ENCODE data around the gene DNAJC6.
"Not testable (repeated sequence)": the region's sequence is repeated elsewhere in the genome, so short reads cannot be mapped to it uniquely, and the experiment has no call there.

The DNAJC6 gene

GRCh38 chr1:65431111-65431705, 121.9 kb downstream of the DNAJC6 start:
- no peak for DNase-seq (ENCODE audit: low spot score)

GRCh38 chr1:65432918-65433317, 123.6 kb downstream of the DNAJC6 start:
- no peak for DNase-seq (ENCODE audit: low spot score)

- DNase-seq (ENCODE audit: low spot score) = no peak
Observed at GRCh38 chr1:65434255-65434654, 124.9 kb downstream of the DNAJC6 start.

GRCh38 chr1:65434760-65435159, 125.4 kb downstream of the DNAJC6 start:
- no peak for DNase-seq (ENCODE audit: low spot score)

- DNase-seq (ENCODE audit: low spot score) = no peak
Observed at GRCh38 chr1:65435987-65436386, 126.6 kb downstream of the DNAJC6 start.

GRCh38 chr1:65437616-65438015, 128.3 kb downstream of the DNAJC6 start:
- no peak for DNase-seq (ENCODE audit: low spot score)

GRCh38 chr1:65440322-65440900, 131.1 kb downstream of the DNAJC6 start:
- DNase-seq (ENCODE audit: low spot score) = no peak

GRCh38 chr1:65440915-65441314, 131.6 kb downstream of the DNAJC6 start:
- DNase-seq (ENCODE audit: low spot score) = no peak

GRCh38 chr1:65441464-65441863, 132.1 kb downstream of the DNAJC6 start:
- DNase-seq (ENCODE audit: low spot score) = no peak

- DNase-seq (ENCODE audit: low spot score) = no peak
Observed at GRCh38 chr1:65442442-65442841, 133.1 kb downstream of the DNAJC6 start.

- no peak for DNase-seq (ENCODE audit: low spot score)
Observed at GRCh38 chr1:65443647-65444046, 134.3 kb downstream of the DNAJC6 start.

- DNase-seq (ENCODE audit: low spot score) = no peak
Observed at GRCh38 chr1:65444128-65444640, 134.8 kb downstream of the DNAJC6 start.

GRCh38 chr1:65445837-65446236, 136.5 kb downstream of the DNAJC6 start:
- no peak for DNase-seq (ENCODE audit: low spot score)

GRCh38 chr1:65449214-65449823, 140.0 kb downstream of the DNAJC6 start:
- no peak for DNase-seq (ENCODE audit: low spot score)

- DNase-seq (ENCODE audit: low spot score) = not testable (repeated sequence)
Observed at GRCh38 chr1:65455678-65456077, 146.3 kb downstream of the DNAJC6 start.

- no peak for DNase-seq (ENCODE audit: low spot score)
Observed at GRCh38 chr1:65456481-65456880, 147.1 kb downstream of the DNAJC6 start.

GRCh38 chr1:65457868-65458267, 148.5 kb downstream of the DNAJC6 start:
- DNase-seq (ENCODE audit: low spot score) = no peak

GRCh38 chr1:65458730-65459396, 149.5 kb downstream of the DNAJC6 start:
- DNase-seq (ENCODE audit: low spot score) = no peak

- no peak for DNase-seq (ENCODE audit: low spot score)
Observed at GRCh38 chr1:65459397-65459768, 150.0 kb downstream of the DNAJC6 start.

All from ecto neural progenitor cell (in vitro differentiated cells).